ENCODE data around the gene DNAJB8. TPM values are rescaled to one million over a fixed set of nuclear protein-coding genes. Genes with fewer than 3 reads are reported as not detected.

The DNAJB8 gene
- total RNA-seq, 2 experiments from 2014 or later = not detected

- H3K79me2 ChIP-seq (ENCODE audit: insufficient read depth, low read depth, low read length) = no peaks in the 10 kb centered on the region
- H4K20me1 ChIP-seq (ENCODE audit: insufficient read depth, low read length) = no peaks in the 10 kb centered on the region
- H3K4me1 ChIP-seq (ENCODE audit: insufficient read depth, low read length, poor library complexity, severe bottlenecking) = no peaks in the 10 kb centered on the region
- no peaks in the 10 kb centered on the region for H3K36me3 ChIP-seq (ENCODE audit: insufficient read depth, low read length)
- H3K4me2 ChIP-seq (ENCODE audit: low read length) = no peak overlapping the region
- DNase-seq (ENCODE audit: low spot score) = no peak
- intact Hi-C loops (cut with micrococcal nuclease; ENCODE audit: unreplicated experiment) = loop anchor here (5.0 kb wide), 2 partner anchors 269 to 399 kb away; no protein-coding TSS in a partner anchor
- TF ChIP-seq CTCF (conservative IDR thresholded peaks at IDR 0.05; ENCODE audit: low read length) = no peak
- no peak for TF ChIP-seq EZH2phosphoT487 (IDR thresholded peaks at IDR 0.05; ENCODE audit: borderline replicate concordance, low read depth, low read length)
- BruUV-seq (replicated peaks) = no TSS peak
- H3K4me3 ChIP-seq (ENCODE audit: low read depth, low read length, poor library complexity, severe bottlenecking) = no peak overlapping the region
- no peak overlapping the region for H2AFZ ChIP-seq (ENCODE audit: low read length)
- no peaks in the 10 kb centered on the region for H3K9me3 ChIP-seq (ENCODE audit: low read length)
- ChIA-PET POLR2A (no interaction called here), CTCF (ENCODE audit: unreplicated experiment) (no interaction called here)
- no peak overlapping the region for H3K27ac ChIP-seq (ENCODE audit: low read depth, low read length, poor library complexity, severe bottlenecking)
- no peaks in the 10 kb centered on the region for H3K9me2 ChIP-seq (ENCODE audit: insufficient read depth, low read length)
Measured at GRCh38 chr3:128496019-128496601, 29.4 kb upstream of the DNAJB8 start.

GRCh38 chr3:128495435-128495970 is 28.8 kb upstream of the DNAJB8 start:
- Histone ChIP-seq H3K27ac (ENCODE audit: low read depth, low read length, poor library complexity, severe bottlenecking) (no peak overlapping the region), H3K9me3 (ENCODE audit: low read length) (no peaks in the 10 kb centered on the region), H3K4me3 (ENCODE audit: low read depth, low read length, poor library complexity, severe bottlenecking) (no peak overlapping the region), H3K79me2 (ENCODE audit: insufficient read depth, low read depth, low read length) (no peaks in the 10 kb centered on the region), H3K9me2 (ENCODE audit: insufficient read depth, low read length) (no peaks in the 10 kb centered on the region), H3K4me2 (ENCODE audit: low read length) (no peak overlapping the region), H2AFZ (ENCODE audit: low read length) (no peak overlapping the region), H3K4me1 (ENCODE audit: insufficient read depth, low read length, poor library complexity, severe bottlenecking) (no peaks in the 10 kb centered on the region), H3K36me3 (ENCODE audit: insufficient read depth, low read length) (no peaks in the 10 kb centered on the region), H4K20me1 (ENCODE audit: insufficient read depth, low read length) (no peaks in the 10 kb centered on the region)
- ChIA-PET CTCF (ENCODE audit: unreplicated experiment) (no interaction called here), POLR2A (no interaction called here)
- DNase-seq (ENCODE audit: low spot score) = no peak
- intact Hi-C loops (cut with micrococcal nuclease; ENCODE audit: unreplicated experiment) = loop anchor here (5.0 kb wide), 2 partner anchors 268 to 398 kb away; no protein-coding TSS in a partner anchor
- no TSS peak for BruUV-seq (replicated peaks)
- TF ChIP-seq CTCF (conservative IDR thresholded peaks at IDR 0.05; ENCODE audit: low read length) (no peak), EZH2phosphoT487 (IDR thresholded peaks at IDR 0.05; ENCODE audit: borderline replicate concordance, low read depth, low read length) (no peak)

GRCh38 chr3:128494367-128494650 is 27.6 kb upstream of the DNAJB8 start:
- ChIA-PET POLR2A (no interaction called here), CTCF (ENCODE audit: unreplicated experiment) (no interaction called here)
- H3K9me2 ChIP-seq (ENCODE audit: insufficient read depth, low read length) = no peaks in the 10 kb centered on the region
- no peak overlapping the region for H3K4me2 ChIP-seq (ENCODE audit: low read length)
- BruUV-seq (replicated peaks) = no TSS peak
- H3K79me2 ChIP-seq (ENCODE audit: insufficient read depth, low read depth, low read length) = no peaks in the 10 kb centered on the region
- H3K4me1 ChIP-seq (ENCODE audit: insufficient read depth, low read length, poor library complexity, severe bottlenecking) = no peaks in the 10 kb centered on the region
- TF ChIP-seq CTCF (conservative IDR thresholded peaks at IDR 0.05; ENCODE audit: low read length) (no peak), EZH2phosphoT487 (IDR thresholded peaks at IDR 0.05; ENCODE audit: borderline replicate concordance, low read depth, low read length) (no peak)
- DNase-seq (ENCODE audit: low spot score) = no peak
- no peak overlapping the region for H3K4me3 ChIP-seq (ENCODE audit: low read depth, low read length, poor library complexity, severe bottlenecking)
- no peaks in the 10 kb centered on the region for H3K9me3 ChIP-seq (ENCODE audit: low read length)
- H3K27ac ChIP-seq (ENCODE audit: low read depth, low read length, poor library complexity, severe bottlenecking) = no peak overlapping the region
- H4K20me1 ChIP-seq (ENCODE audit: insufficient read depth, low read length) = no peaks in the 10 kb centered on the region
- no peak overlapping the region for H2AFZ ChIP-seq (ENCODE audit: low read length)
- no peaks in the 10 kb centered on the region for H3K36me3 ChIP-seq (ENCODE audit: insufficient read depth, low read length)
- intact Hi-C loops (cut with micrococcal nuclease; ENCODE audit: unreplicated experiment) = no loop called here
